Parathyroid adenoma (tissue), 2 donors: ENCODE data around the gene NSUN6.

Experiments
- H2AFZ ChIP-seq: fragments of 300-600 bp; sonication (generic); one replicate; pipeline ENCODE4 v1.7.0; 2017; ENCODE audit warnings: antibody characterized with exemption, mild to moderate bottlenecking
- H3K27ac ChIP-seq: fragments of 300-600 bp; sonication (generic); one replicate; pipeline ENCODE4 v1.7.0; 2017
- H3K27me3 ChIP-seq: fragments of 300-600 bp; sonication (generic); one replicate; pipeline ENCODE4 v1.7.0; 2017; ENCODE audit warnings: low read length; ENCODE audit not compliant: control insufficient read depth, insufficient read depth
- H3K36me3 ChIP-seq: fragments of 300-600 bp; sonication (generic); one replicate; pipeline ENCODE4 v1.7.0; 2017; ENCODE audit warnings: low read length; ENCODE audit not compliant: control insufficient read depth, insufficient read depth
- H3K4me1 ChIP-seq: fragments of 300-600 bp; sonication (generic); one replicate; pipeline ENCODE4 v1.7.0; 2017; ENCODE audit warnings: control low read depth
- H3K4me2 ChIP-seq: fragments of 300-600 bp; sonication (generic); one replicate; pipeline ENCODE4 v1.7.0; 2017; ENCODE audit warnings: low read length
- H3K4me3 ChIP-seq: fragments of 300-600 bp; sonication (generic); one replicate; pipeline ENCODE4 v1.7.0; 2017; ENCODE audit warnings: low read depth, low read length
- H3K79me2 ChIP-seq: fragments of 300-600 bp; sonication (generic); one replicate; pipeline ENCODE4 v1.7.0; 2017; ENCODE audit warnings: control low read depth
- H3K9ac ChIP-seq: fragments of 300-600 bp; sonication (generic); one replicate; pipeline ENCODE4 v1.7.0; 2017; ENCODE audit warnings: mild to moderate bottlenecking
- H3K9me3 ChIP-seq: fragments of 300-600 bp; sonication (generic); one replicate; pipeline ENCODE4 v1.7.0; 2017; ENCODE audit warnings: low read length; ENCODE audit not compliant: control insufficient read depth
- CTCF ChIP-seq: fragments of 300-600 bp; sonication (generic); IDR thresholded peaks from one replicate; pipeline ENCODE4 v1.7.0; 2017; ENCODE audit warnings: antibody characterized with exemption, mild to moderate bottlenecking
- donor health status: primary hyperparathyroidism.

NSUN6 gene

DNA sequence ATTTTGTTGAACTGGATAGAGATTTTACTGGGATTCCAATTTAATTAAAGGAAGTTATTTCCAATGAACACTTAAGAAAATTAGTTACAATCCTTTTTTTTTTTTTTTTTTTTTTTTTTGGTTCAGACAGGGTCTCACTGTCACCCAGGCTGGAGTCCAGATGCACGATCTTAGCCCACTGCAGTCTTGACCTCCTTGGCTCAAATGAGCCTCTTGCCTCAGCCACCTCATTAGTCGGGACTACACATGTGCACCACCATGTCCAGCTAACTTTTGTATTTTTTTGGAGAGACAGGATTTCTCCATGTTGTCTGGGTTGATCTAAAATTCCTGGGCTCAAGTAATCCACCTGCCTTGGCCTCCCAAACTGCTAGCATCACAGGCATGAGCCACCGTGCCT is 5.3 kb upstream of the NSUN6 start:
- Histone ChIP-seq H3K36me3 (no peaks in the 10 kb centered on the region), H3K27ac (no peak overlapping the region), H3K4me3 (no peak overlapping the region), H3K79me2 (peaks cover 13% of the 10 kb centered on the region), H3K9me3 (no peaks in the 10 kb centered on the region), H3K27me3 (no peaks in the 10 kb centered on the region), H3K4me1 (peaks cover 5% of the 10 kb centered on the region), H3K4me2 (no peak overlapping the region), H3K9ac (no peak overlapping the region), H2AFZ (no peak overlapping the region)
- TF ChIP-seq CTCF: no peak

GRCh38 chr10:18653112-18653511 is 1.7 kb upstream of the NSUN6 start:
- H3K27me3 ChIP-seq: no peaks in the 10 kb centered on the region
- peaks cover 11% of the 10 kb centered on the region for H3K4me1 ChIP-seq
- no peak overlapping the region for H3K4me2 ChIP-seq
- no peak overlapping the region for H3K27ac ChIP-seq
- no peaks in the 10 kb centered on the region for H3K9me3 ChIP-seq
- no peak for TF ChIP-seq CTCF
- H2AFZ ChIP-seq: no peak overlapping the region
- H3K79me2 ChIP-seq: no peaks in the 10 kb centered on the region
- no peak overlapping the region for H3K4me3 ChIP-seq
- H3K9ac ChIP-seq: no peak overlapping the region
- no peaks in the 10 kb centered on the region for H3K36me3 ChIP-seq

DNA sequence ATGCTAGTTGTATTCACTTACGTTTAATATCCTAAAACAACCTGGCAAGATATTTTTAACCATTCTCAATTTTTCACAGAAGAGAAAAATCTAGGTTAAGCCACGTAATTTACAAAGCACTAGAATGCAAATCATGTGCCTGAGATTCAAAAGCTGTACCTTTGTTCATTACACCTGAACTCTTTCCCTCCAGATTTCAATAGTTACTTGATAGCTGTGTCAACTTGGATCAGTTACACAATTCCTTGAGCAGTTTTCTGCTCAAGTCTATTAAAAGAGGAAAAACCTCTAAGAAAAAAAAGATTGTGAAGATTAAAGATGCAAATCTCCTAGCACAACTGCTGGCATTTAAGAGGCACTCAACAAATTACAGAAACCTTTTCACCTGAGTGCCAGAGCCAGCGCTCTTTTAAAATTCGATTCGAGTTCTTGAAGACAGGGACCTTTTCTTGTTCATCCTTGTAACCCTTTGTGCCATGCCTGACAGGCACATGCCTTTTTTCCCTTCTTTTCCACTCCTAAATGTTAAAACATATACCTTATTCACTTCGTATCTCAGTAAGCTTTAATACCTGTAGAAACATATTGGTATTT is 886 bp downstream of the NSUN6 start:
- Histone ChIP-seq H2AFZ (peak overlapping the region; percentile 81), H3K4me2 (peak overlapping the region; percentile 95), H3K27ac (peak overlapping the region; percentile 85), H3K9me3 (no peaks in the 10 kb centered on the region), H3K36me3 (no peaks in the 10 kb centered on the region), H3K79me2 (no peaks in the 10 kb centered on the region), H3K9ac (no peak overlapping the region), H3K4me1 (peaks cover 11% of the 10 kb centered on the region), H3K27me3 (no peaks in the 10 kb centered on the region), H3K4me3 (peak overlapping the region; percentile 92)
- TF ChIP-seq CTCF: no peak

DNA sequence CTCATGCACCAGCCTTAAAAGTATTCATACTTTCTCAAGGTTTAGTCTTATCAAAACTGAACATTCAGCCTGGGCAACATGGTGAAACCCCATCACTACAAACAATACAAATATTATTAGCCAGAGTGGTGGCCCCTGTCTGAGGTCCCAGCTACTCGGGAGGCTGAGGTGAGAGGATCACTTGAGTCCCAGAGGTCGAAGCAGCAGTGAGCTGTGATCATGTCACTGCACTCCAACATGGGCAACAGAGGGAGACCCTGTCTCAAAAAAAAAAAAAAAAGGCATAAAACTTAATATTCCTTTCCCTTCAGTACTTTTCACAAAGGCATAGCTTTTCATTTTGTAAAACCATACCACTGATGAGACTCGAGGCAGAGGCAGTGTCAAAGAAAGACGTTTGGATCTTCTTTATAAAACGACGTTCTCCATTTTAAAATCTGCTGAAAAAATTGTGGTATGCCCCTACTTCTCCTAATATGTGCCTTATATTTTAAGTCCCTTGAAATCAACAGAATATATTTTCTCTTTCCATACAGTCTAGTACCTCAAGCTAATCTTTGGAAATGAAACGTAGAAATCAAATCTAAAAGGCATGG is 1.9 kb downstream of the NSUN6 start:
- no peak overlapping the region for H3K9ac ChIP-seq
- peaks cover 11% of the 10 kb centered on the region for H3K4me1 ChIP-seq
- no peak overlapping the region for H3K4me3 ChIP-seq
- H3K4me2 ChIP-seq: peak overlapping the region; percentile 95
- no peaks in the 10 kb centered on the region for H3K79me2 ChIP-seq
- TF ChIP-seq CTCF: no peak
- H3K27me3 ChIP-seq: no peaks in the 10 kb centered on the region
- no peak overlapping the region for H2AFZ ChIP-seq
- H3K9me3 ChIP-seq: no peaks in the 10 kb centered on the region
- H3K27ac ChIP-seq: no peak overlapping the region
- no peaks in the 10 kb centered on the region for H3K36me3 ChIP-seq

DNA sequence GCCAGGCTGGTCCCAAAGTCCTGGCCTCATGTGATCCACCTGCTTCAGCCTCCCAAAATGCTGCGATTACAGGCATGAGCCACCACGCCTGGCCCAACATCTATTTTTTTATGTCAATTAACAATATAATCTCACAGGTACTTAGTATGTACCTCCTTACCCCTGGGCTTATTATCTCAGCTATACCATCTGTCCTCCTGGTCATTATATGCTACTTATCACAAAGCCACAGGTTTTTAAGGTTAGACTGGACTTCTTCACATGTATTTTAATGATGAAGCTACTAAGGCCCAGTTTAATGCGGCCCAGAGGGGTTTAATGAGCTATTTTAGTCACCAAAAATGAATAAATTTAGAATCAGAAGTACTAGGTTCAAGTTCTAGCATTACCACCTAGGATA is 3.4 kb downstream of the NSUN6 start:
- no peak overlapping the region for H3K4me2 ChIP-seq
- H3K9ac ChIP-seq: no peak overlapping the region
- no peaks in the 10 kb centered on the region for H3K9me3 ChIP-seq
- no peaks in the 10 kb centered on the region for H3K27me3 ChIP-seq
- no peaks in the 10 kb centered on the region for H3K36me3 ChIP-seq
- no peak overlapping the region for H3K27ac ChIP-seq
- no peaks in the 10 kb centered on the region for H3K79me2 ChIP-seq
- no peak overlapping the region for H3K4me3 ChIP-seq
- H3K4me1 ChIP-seq: peaks cover 11% of the 10 kb centered on the region
- H2AFZ ChIP-seq: no peak overlapping the region
- TF ChIP-seq CTCF: no peak
